ENCODE data around the gene NF2.

The NF2 gene

DNA sequence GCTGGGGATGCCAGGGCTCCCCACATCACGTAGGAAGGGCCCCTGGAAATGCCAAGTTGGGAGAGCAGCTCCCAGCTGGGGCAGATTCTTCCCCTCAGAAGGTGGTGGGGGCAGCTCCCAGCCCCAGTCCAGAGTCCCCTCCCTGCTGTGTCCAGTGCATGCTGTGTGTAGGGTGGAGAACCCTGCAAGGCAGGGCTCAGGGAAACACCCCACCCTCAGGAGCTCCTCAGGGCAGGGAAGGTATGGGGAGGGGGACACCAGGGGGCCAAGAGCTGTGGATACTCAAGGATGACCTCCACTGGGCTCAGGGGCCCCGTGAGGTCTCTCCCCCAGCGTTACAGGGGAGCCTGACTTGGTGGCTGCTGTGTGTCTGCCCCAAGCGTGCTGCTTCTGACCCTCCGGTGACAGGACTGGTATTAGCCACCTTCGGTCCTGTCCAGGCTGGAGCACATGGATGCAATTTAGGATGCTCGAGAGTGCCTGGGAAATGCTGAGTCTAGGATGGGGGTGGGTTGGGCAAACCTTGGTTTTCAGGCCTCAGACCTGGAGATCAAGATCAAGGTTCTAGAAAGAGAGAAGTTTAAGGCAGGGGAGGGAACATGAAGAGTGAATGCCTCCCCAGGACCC lies 100.2 kb downstream of the NF2 start:
- no peak for DNase-seq

DNA sequence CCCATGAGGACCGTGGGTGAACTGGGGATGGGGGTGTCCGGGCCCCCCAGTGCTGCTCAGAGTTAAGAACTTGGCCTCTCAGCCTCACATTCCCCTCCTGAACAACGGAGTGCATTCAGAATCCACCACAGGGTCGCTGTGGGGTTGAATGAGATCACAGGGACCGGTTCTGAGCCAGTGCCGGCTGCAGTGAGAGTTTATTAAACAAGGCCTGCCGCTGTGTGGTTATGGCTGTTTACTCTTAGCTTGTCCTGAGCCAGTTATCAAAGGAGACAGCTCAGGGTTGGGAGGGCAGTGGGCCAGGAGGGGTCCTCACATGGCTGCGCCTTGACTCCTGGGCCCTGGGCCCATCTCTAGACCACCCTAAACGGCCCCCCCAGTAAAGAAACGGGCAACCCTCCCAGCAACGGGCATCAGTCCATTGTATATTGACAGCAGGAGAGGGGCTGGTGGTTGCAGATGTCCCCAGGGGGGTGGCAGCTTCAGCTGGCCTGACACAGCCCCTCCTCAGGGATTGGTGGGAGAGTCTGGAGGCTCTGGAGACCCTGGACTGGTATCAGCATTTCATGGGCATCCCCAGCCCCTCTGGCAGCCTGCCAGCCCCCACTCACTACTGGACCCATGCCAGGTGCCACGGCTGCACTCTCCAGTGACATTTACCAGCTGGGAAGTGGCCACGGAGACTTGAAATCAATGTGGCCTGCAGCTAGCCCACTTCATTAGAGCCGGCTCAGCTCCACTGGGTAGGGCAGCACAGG lies 101.3 kb downstream of the NF2 start:
- no peak for DNase-seq

DNA sequence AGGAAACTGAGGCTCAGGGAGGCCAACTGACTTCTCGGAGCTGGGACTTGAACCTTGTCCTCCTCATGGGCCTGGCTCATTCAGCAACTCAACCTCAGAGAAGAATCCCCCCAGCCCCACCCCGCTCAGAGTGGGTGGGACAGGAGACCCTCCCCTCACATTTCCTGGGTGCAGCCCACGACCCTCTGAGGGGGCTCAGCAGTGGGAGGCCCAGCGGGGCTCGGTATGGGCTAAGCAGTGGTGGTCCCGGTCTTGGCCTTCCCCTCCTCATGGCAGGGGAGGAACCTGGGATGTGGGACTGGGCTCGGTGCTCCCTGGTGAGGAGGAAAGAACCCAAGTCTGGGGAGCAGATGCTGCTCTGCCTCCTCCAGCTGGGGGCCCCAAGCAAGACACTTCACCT lies 102.2 kb downstream of the NF2 start:
- no peak for DNase-seq

GRCh38 chr22:29706486-29706885 lies 103.1 kb downstream of the NF2 start:
- DNase-seq, result no peak

GRCh38 chr22:29707010-29707409 lies 103.6 kb downstream of the NF2 start:
- DNase-seq, result no peak

DNA sequence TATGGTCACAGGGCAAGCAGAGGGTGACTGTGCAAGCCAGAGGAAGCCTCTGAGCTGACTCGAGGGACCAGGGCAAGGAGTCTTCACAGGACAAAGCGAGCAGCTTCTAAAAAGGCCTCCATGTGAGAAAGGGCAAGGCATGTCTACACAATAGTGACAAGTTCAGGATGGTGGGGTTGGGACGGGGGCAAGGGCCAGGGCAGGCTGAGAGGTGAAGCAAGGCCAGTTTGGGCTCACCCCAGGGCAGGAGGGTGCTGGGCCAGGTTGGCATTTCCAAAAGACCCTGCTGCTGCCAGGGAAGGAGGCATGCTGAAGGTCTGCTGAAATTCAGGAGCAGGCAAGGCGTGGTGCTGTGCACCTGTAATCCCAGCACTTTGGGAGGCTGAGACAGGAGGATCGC lies 104.0 kb downstream of the NF2 start:
- DNase-seq, result no peak

- DNase-seq, result no peak
Observed at GRCh38 chr22:29710193-29710592, 106.8 kb downstream of the NF2 start.

DNA sequence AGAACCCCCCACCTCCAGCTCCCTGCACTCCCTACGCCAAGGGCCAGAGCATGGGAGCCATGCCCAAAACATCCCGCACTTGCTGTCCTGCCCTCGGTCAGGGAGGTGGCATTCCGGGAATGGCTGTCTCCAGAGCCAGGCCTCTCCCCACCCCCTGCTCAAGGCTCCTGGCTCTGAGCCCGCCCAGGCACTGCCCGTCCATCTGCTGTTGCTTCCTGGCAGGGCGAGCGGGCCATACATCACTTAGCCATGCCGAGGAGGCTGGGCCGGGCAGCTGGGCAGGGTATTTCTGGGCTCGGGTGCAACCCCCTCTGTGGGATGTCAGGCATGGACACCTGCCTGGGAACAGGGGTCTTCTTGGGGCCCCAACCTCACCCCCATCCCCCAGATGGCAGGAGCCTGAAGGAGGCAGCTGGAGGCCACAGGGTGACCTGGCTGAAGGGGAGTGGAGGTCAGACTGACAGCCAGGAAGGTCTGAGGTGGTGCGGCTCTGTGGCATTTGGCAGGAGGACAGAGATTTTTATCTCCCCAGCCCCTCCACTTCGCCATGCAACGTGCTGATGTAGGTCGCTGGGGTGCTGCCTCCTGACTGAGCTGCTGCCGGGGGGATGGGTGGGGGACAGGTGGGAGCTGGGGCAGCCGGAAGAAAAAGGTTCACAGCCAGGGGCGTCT lies 107.6 kb downstream of the NF2 start:
- DNase-seq, result no peak

- DNase-seq, result no peak
Observed at GRCh38 chr22:29712119-29712518, 108.7 kb downstream of the NF2 start.

DNA sequence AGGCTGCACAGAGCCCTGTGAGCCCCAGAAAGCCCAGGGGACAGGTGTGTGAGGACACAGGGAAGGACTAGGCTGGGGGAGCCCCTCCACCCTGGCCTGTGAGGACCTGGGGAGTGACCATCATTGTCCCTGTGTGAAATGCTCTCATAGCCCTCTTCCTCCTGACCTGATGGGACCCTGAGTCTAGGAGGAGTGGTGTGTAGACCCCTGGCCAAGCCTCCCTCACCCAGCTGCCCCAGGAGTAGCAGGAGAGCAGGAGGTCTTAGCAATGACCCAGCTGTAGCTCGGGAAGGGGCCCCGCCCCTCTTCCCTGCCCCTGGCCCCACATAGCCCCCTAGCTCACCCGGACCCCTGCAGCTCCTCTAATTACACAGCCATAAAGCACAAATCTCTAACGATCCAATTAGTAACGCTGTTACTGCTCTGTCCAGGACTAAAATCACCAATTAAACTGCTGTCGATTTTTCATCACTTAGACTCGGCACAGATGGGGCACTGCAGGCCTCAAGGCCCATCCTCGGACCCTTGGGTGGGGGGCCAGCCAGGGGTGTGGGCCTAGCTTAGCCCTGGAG lies 109.8 kb downstream of the NF2 start:
- DNase-seq, result no peak

GRCh38 chr22:29715240-29715639 lies 111.8 kb downstream of the NF2 start:
- no peak for DNase-seq

DNA sequence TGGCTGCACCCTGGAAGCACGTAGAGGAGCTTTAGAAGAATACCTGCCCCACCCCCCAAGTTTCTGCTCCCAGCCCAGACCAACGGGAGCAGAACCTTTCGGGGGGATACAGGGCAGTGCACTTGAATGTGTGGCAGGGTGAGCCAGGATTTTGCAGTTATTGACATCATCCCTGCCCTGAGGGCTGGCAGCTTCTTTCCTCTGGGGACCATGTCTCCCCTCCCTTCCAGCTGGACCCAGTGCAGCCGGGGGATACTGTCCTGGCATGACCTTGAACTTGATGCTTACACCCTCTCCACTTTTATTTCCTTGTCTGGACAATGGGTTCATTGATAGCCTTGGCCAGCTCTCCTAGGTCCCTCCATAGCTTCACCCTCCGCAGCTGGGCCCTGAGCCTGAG lies 112.3 kb downstream of the NF2 start:
- DNase-seq, result no peak

DNA sequence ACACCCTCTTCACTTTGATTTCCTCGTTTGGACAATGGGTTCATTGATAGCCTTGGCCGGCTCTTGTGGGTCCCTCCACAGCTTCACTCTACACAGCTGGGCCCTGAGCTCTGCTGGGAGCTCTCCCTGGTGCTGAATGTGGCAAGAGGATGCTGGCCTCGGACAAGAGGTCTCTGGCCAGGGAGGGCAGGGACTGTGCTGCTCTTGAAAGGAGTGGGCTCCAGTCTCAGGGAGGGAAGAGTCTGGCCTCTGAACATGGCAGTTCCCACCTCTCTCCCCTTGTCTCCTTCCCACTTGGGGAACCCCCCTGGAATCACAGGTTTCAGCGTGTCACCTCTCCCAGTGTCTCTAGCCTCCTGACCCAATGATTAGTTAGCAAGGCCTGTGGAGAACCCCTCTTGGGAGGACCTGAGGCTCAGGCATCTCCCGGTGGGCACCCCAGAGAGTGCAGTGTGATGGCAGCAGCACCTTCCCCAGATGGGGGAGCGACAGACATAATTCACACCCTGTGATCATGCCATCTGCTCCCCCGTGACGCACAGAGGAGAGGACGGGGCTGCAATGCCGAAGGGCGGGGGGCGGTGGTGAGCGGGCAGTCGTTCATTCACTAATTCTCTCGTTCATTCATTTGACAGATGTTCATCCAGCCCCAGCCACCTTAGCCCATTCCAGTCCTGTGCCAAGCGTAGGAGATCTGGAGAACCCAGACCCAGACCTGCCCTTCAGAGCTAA lies 113.5 kb downstream of the NF2 start:
- DNase-seq, result peak; percentile 24 to 38

DNA sequence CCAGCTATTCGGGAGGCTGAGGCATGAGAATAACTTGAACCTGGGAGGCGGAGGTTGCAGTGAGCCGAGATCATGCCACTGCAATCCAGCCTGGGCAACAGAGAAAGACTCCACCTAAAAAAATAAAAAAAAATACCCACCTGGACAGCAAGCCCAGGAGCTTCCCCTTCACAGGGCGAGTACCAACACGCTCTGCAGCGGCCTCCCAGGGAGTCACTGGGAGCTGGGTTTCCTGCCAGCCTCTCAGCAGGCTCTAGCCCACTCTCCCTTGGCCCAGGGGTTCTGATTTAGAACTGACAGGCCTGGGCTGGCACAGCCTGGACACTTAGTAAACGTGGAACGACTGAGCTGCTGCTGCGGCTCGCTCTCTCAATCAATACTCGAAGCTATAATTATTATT lies 114.4 kb downstream of the NF2 start:
- no peak for DNase-seq

GRCh38 chr22:29718949-29719898 lies 115.8 kb downstream of the NF2 start:
- no peak for DNase-seq

DNA sequence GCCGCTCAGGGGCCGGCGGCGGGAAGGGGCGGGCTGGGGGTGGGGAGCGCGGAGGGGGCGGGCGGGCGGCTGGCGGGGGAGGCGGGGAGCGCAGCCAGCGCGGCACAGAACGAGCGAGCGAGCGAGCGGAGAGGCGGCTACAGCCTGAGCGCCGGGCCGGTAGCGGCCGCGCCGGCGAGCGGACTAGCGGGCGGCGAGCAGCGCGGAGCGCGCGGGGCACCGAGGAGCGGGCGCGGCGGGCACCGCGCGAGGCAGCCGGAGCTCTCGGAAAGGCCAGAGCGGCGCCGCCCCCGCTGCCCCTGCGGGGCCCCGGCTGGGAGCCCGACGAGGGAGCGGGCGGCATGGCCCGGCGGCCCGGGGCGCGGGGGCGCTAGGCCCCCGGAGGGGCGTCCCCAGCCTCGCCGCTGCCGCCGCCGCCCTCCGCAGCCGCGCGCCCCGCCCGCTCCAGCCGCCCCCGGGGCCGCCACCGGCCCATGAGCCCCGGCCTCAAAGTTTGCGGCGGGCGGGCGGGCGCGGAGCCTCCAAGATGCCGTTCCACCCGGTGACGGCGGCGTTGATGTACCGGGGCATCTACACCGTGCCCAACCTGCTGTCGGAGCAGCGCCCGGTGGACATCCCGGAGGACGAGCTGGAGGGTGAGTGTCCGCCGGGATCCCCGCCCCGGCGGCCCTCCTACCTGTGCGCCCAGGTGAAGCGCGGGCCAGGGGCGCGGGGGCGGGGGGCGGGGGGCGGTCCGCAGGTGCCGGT lies 116.6 kb downstream of the NF2 start, which contains the start of gene CABP7:
TSS of gene CABP7 (plus strand) at position 105 of the 747 bp plus-strand sequence. CDS start at position 527, 422 bp downstream.
- DNase-seq, result no peak

DNA sequence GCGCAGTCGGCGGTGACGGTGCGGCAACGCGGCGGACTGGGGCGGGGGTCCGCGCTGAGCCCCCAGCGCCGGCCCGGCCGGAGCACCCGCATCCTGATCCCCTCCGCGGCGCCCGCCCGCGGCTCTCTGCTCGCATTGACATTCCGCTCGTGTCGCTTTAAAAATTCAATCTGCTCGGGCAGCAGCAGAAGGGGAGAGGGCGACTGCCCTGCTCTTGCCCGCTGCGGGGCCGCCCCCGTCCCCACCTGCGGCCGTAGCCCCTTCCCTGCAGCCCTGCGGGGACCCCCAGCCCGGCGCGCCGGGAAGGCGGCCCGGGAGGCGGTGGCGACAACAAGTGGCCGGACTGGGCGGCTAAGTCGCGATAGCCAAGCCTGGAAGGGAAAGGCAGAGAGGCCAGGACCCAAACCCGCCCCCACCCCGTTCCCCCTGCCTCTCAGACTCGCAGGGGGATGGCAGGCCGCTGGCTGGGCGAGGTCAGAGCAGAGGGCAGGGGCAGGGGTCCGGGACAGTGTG lies 117.4 kb downstream of the NF2 start:
- DNase-seq, result no peak

DNA sequence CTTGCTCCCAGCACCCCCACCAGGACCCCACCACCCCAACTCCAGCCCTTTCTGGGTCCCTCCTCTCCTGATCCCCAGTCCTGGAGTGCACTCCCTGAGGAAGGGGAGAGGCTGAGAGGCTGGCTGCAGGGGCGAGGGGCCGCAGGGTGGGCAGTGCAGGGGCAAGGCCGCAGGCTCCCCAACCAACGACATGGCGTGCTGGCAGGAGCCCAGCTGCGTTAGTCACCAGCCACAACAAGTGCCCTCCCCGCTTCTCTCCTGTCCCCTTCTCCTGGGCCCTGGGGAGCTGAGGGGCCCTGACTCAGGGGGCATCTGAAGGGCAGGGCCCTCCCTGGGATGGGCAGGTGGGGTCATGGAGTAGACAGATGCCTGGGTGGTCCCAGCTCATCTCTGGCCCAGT lies 118.7 kb downstream of the NF2 start:
- DNase-seq, result no peak

DNA sequence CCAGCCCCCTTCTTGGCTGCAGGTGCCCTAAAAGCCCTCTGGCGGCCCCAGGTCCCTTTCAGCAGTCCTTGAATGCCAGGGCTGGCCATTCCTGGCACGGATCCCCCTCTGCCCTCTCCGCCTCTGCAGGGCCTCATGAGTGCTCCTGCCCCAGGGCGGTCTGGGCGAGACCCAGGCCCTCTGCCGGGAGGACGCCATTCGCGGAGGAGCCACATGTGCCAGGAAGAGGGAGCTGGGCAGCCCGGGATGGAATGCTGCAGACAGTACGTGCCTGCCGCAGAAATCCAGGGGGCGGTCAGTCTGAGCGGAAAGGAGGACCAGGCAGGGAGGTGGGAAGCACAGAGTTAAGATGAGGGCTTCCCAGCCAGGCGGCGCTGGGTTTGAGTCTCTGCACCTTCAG lies 119.2 kb downstream of the NF2 start:
- DNase-seq, result no peak

DNA sequence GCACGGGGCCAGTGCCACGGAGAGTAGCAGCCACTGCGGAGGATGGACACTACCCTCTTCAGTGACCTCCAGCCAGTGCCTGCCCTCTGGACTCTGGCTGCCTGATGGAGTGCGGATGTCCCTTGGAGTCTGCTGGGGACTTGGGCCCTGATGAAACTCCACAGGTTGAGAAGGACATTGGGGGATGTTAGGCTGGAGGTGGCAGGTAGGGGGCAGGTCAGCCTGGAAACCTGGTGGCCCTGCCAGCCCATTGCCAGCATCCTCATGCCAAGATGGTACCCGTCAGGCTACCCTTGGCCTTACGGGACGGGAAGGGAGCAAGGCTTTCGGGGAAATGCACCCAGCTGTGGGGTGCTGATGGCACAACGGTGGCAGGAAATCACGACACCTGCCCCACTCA lies 120.3 kb downstream of the NF2 start:
- no peak for DNase-seq

- DNase-seq, result no peak
Observed at GRCh38 chr22:29724843-29725242, 121.4 kb downstream of the NF2 start.

All from activated CD4-positive, alpha-beta T cell treated with anti-CD3 and anti-CD28 coated beads, Interleukin-2, amount 50 U/mL, for 48 hours (primary cell).